ENCODE data around the gene SHLD2. TPM values are rescaled to one million over a fixed set of nuclear protein-coding genes. Genes with fewer than 3 reads are reported as not detected.

The SHLD2 gene
- total and polyA plus RNA-seq, 2 of the 4 experiments (the other 2 are of a cell fraction) = 10.6 to 19.9 TPM

DNA sequence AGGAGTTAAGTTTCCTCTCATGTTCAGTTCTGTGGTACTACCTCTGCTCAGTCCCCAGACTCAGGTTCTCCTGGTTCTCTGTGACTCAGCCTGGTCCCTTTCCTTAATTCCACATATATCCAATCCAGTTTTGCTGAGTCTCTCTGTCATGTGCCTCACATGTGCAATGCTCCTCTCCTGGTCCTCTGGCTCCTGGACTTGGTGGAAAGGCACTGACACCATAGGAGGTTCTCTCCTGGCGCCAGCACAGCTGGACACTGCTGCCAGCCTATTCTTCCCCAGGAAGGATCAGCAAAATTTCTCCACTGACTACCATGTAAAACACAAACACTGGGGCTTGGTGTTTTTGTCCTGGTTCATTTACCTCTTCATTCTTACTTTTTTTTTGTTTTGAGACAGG, 28.1 kb upstream of the SHLD2 start:
- no peak overlapping the region for H2BK5ac ChIP-seq (ENCODE audit: low read depth, low read length, poor library complexity, severe bottlenecking)
- no peak overlapping the region for H3K4me2 ChIP-seq (ENCODE audit: low read depth, low read length)
- no peak overlapping the region for H2BK20ac ChIP-seq (ENCODE audit: low read depth, low read length)
- H3K4me1 ChIP-seq (ENCODE audit: control insufficient read depth, insufficient read depth, low read length) = no peaks in the 10 kb centered on the region
- CTCF ChIA-PET = no interaction called here
- TF ChIP-seq MAZ (IDR thresholded peaks at IDR 0.05; ENCODE audit: borderline replicate concordance, low read depth, low read length) = no peak
- TF ChIP-seq CEBPB (IDR thresholded peaks at IDR 0.05; ENCODE audit: low read depth, low read length) = no peak
- TF ChIP-seq RFX5 (IDR thresholded peaks at IDR 0.05; ENCODE audit: low read depth, low read length) = no peak
- no peak for TF ChIP-seq MXI1 (IDR thresholded peaks at IDR 0.05; ENCODE audit: borderline replicate concordance, low read depth, low read length)
- 80% methylated on average over 1 of the region's 1 CpG; no CpG with 5 or more reads in 1 of the 2 experiments for WGBS, 2 experiments (ENCODE audit: extremely low coverage in 2 of 2, insufficient read length in 1 of 2)
- H2AK5ac ChIP-seq (ENCODE audit: low read depth, low read length) = no peak overlapping the region
- H3K14ac ChIP-seq (replicated peaks; ENCODE audit: low read depth, low read length) = no peak overlapping the region
- POLR2A ChIA-PET (ENCODE audit: unreplicated experiment) = no interaction called here
- no peak overlapping the region for H2BK15ac ChIP-seq (ENCODE audit: low read depth, low read length)
- H3K27me3 ChIP-seq (ENCODE audit: control insufficient read depth, insufficient read depth, low read length) = no peaks in the 10 kb centered on the region
- DNase-seq (no peak), ATAC-seq (ENCODE audit: low read depth) (no peak)
- no peak overlapping the region for H3K27ac ChIP-seq (ENCODE audit: insufficient read depth, low read length)
- no peak overlapping the region for H4K8ac ChIP-seq (ENCODE audit: low read depth in 2 of 2, low read length in 2 of 2)
- no peak overlapping the region for H3K56ac ChIP-seq (ENCODE audit: extremely low read depth, insufficient read depth, low read length)
- H3K18ac ChIP-seq (ENCODE audit: low read depth, low read length) = no peak overlapping the region
- no peak overlapping the region for H3K4ac ChIP-seq (ENCODE audit: low read depth, low read length)
- H3K4me3 ChIP-seq (ENCODE audit: insufficient read depth, low read depth, low read length) = no peak overlapping the region
- no peaks in the 10 kb centered on the region for H3K9me3 ChIP-seq (ENCODE audit: control insufficient read depth, insufficient read depth, low read length)
- no peak overlapping the region for H3K23ac ChIP-seq (ENCODE audit: low read depth, low read length)
- no peak overlapping the region for H4K91ac ChIP-seq (ENCODE audit: insufficient read depth, low read depth, low read length)
- in situ Hi-C loops (cut with MboI; ENCODE audit: low sequenced_read_pairs) = no loop called here
- intact Hi-C loops (cut with micrococcal nuclease) = no loop called here
- H2AK9ac ChIP-seq (replicated peaks; ENCODE audit: low read depth, low read length, poor library complexity) = no peak overlapping the region
- no peak overlapping the region for H2AFZ ChIP-seq (replicated peaks; ENCODE audit: low read length, poor library complexity)
- peaks cover 3 to 5% of the 10 kb centered on the region in 2 experiments; a peak in 1 of 4 replicates for H3K79me1 ChIP-seq (ENCODE audit: low read depth in 1 of 2, low read length in 2 of 2)
- BruUV-seq (replicated peaks) = no TSS peak
- dilution Hi-C loops (cut with HindIII; ENCODE audit: low sequenced_read_pairs, unreplicated experiment) = no loop called here
- no peak overlapping the region for H4K5ac ChIP-seq (ENCODE audit: low read depth, low read length)
- H4K20me1 ChIP-seq (ENCODE audit: insufficient read depth, low read length) = no peaks in the 10 kb centered on the region
- H3K9me1 ChIP-seq (ENCODE audit: insufficient read depth, low read length) = no peaks in the 10 kb centered on the region
- H2BK120ac ChIP-seq (ENCODE audit: low read depth, low read length) = no peak overlapping the region
- H3K9ac ChIP-seq (ENCODE audit: low read depth, low read length) = no peak overlapping the region
- peaks cover 38% of the 10 kb centered on the region for H3K36me3 ChIP-seq (ENCODE audit: control insufficient read depth, insufficient read depth, low read length)
